A549 (cell line): ENCODE data around the gene TEAD3. TPM values are rescaled to one million over a fixed set of nuclear protein-coding genes. Genes with fewer than 3 reads are reported as not detected.

Experiments used
- ATAC-seq, 2 experiments: fragments of 200-7000 bp in 1 of 2; fragments of >200 bp in 1 of 2; cut with Nextera tagmentation in 1 of 2; cut with Tn5 transposase in 1 of 2; 3 replicates each; pipeline versions ENCODE4 v1.8.0 to v1.9.1; 2018 to 2020; ENCODE audit warnings: mild to moderate bottlenecking in 1 of 2, moderate library complexity in 1 of 2
- CTCF ChIA-PET: fragments of 300-600 bp; sonication (Branson Sonifier 250); formaldehyde crosslinking; extraction: SDS; loops from one replicate; lab custom pipeline; 2021; ENCODE audit warnings: antibody characterized with exemption, inconsistent platforms; lab: Yijun Ruan, JAX
- POLR2A ChIA-PET: fragments of 350-600 bp; formaldehyde crosslinking; extraction: SDS; loops from one replicate; lab custom pipeline; 2021; ENCODE audit warnings: antibody characterized with exemption, inconsistent platforms; lab: Yijun Ruan, JAX
- DNase-seq, 2 experiments: peaks; one replicate each; pipeline versions ENCODE4 v3.0.0 to v3.0.0-alpha.2; 2011 to 2016; ENCODE audit warnings: low read depth in 1 of 2, low spot score in 1 of 2
- FAIRE-seq: peaks from 2 replicates; lab custom pipeline; 2011; peaks lifted over from hg19 to GRCh38; lab: Jason Lieb, UNC
- H3K27ac ChIP-seq, 2 experiments: fragments of >200 bp; sonication (Bioruptor Twin); formaldehyde crosslinking; 3 replicates each; pipeline ENCODE4 v1.5.1; 2016 to 2017
- H3K4me1 ChIP-seq: fragments of >200 bp; sonication (Bioruptor Twin); formaldehyde crosslinking; 3 replicates; pipeline ENCODE4 v1.6.1; 2016
- H3K4me2 ChIP-seq: fragments of >200 bp; sonication (Bioruptor Twin); formaldehyde crosslinking; 3 replicates; pipeline ENCODE4 v1.6.1; 2016
- H3K4me3 ChIP-seq: fragments of >200 bp; sonication (Bioruptor Twin); formaldehyde crosslinking; 3 replicates; pipeline ENCODE4 v1.5.1; 2016
- H3K9me3 ChIP-seq: fragments of >200 bp; sonication (Bioruptor Twin); formaldehyde crosslinking; 3 replicates; pipeline ENCODE4 v1.6.1; 2016
- CBX2 ChIP-seq: fragments of 200-600 bp; sonication (generic); IDR thresholded peaks from 2 replicates; pipeline ENCODE4 v1.6.1; 2016; ENCODE audit warnings: low read depth, mild to moderate bottlenecking, borderline replicate concordance
- CTCF ChIP-seq: fragments of >200 bp; sonication (Bioruptor Twin); formaldehyde crosslinking; IDR thresholded peaks from 3 replicates; pipeline ENCODE4 v1.5.1; 2016
- FOSB ChIP-seq: fragments of 250-450 bp; sonication (Bioruptor Pico); IDR thresholded peaks from 2 replicates; pipeline ENCODE4 v1.5.0; 2020; ENCODE audit warnings: mild to moderate bottlenecking, moderate library complexity
- FOSL2 ChIP-seq, 2 experiments: fragments of 450-650 bp in 1 of 2; fragments of >200 bp in 1 of 2; sonication (Bioruptor Twin) in 1 of 2; formaldehyde crosslinking; IDR thresholded peaks; 2 replicates each; pipeline versions ENCODE4 v1.5.0 to v1.6.1; 2016 to 2020; ENCODE audit warnings: mild to moderate bottlenecking in 1 of 2, moderate library complexity in 1 of 2
- HMGXB4 ChIP-seq: fragments of 250-450 bp; sonication (Bioruptor Pico); IDR thresholded peaks from 2 replicates; pipeline ENCODE4 v1.5.0; 2021; ENCODE audit warnings: mild to moderate bottlenecking, moderate library complexity, borderline replicate concordance
- HOXA7 ChIP-seq: fragments of 250-450 bp; sonication (Bioruptor Pico); IDR thresholded peaks from 2 replicates; pipeline ENCODE4 v1.5.0; 2020; ENCODE audit warnings: mild to moderate bottlenecking, moderate library complexity
- HOXB13 ChIP-seq: fragments of 250-450 bp; sonication (Bioruptor Pico); IDR thresholded peaks from 2 replicates; pipeline ENCODE4 v1.5.0; 2020; ENCODE audit warnings: low read depth, mild to moderate bottlenecking, moderate library complexity
- KDM5A ChIP-seq: fragments of 200-600 bp; sonication (generic); IDR thresholded peaks from 2 replicates; pipeline ENCODE4 v1.6.1; 2016; ENCODE audit warnings: antibody characterized with exemption, mild to moderate bottlenecking
- MAX ChIP-seq: IDR thresholded peaks from 2 replicates; pipeline ENCODE4 v1.6.1; 2012
- MYC ChIP-seq: IDR thresholded peaks from 2 replicates; pipeline ENCODE4 v1.6.1; 2012; ENCODE audit warnings: mild to moderate bottlenecking, inconsistent platforms, low read length, improper control_type of control experiment, borderline replicate concordance
- NR3C1 ChIP-seq: fragments of >200 bp; sonication (Bioruptor Twin); formaldehyde crosslinking; IDR thresholded peaks from 3 replicates; pipeline ENCODE4 v1.6.1; 2017
- RARB ChIP-seq: fragments of 250-450 bp; sonication (Bioruptor Pico); IDR thresholded peaks from 2 replicates; pipeline ENCODE4 v1.8.0; 2021; ENCODE audit warnings: mild to moderate bottlenecking, moderate library complexity
- REST ChIP-seq: fragments of 200-600 bp; sonication (generic); IDR thresholded peaks from 2 replicates; pipeline ENCODE4 v1.6.1; 2016; ENCODE audit warnings: antibody characterized with exemption, mild to moderate bottlenecking, moderate library complexity
- RFX5 ChIP-seq: fragments of 450-650 bp; IDR thresholded peaks from 2 replicates; pipeline ENCODE4 v1.7.1; 2014; ENCODE audit warnings: antibody characterized with exemption, mild to moderate bottlenecking, moderate library complexity
- SMC3 ChIP-seq: fragments of >200 bp; sonication (Bioruptor Twin); formaldehyde crosslinking; IDR thresholded peaks from 3 replicates; pipeline ENCODE4 v1.6.1; 2018; ENCODE audit warnings: inconsistent platforms
- TFCP2L1 ChIP-seq: fragments of 250-450 bp; sonication (Bioruptor Pico); IDR thresholded peaks from 2 replicates; pipeline ENCODE4 v1.5.0; 2021; ENCODE audit warnings: mild to moderate bottlenecking
- ZC3H11A ChIP-seq: fragments of 450-650 bp; IDR thresholded peaks from 2 replicates; pipeline ENCODE4 v1.6.1; 2014; ENCODE audit warnings: antibody characterized with exemption, mild to moderate bottlenecking
- WGBS: methylation state at CpG from one replicate; pipeline ENCODE4 v1.1.6; 2017; ENCODE audit errors: missing lambda C conversion rate; 5-methylcytosine and 5-hydroxymethylcytosine counted together
- polyA plus RNA-seq, 4 experiments: library from polyadenylated mRNA; depleted of rRNA in 3 of 4; stranded (reverse); fragments of >200 nt; fragmentation: RNase III in 1 of 4; extraction: RNeasy Plus Mini Kit Qiagen cat#74134 plus additional on column Dnase treatment in 1 of 4; gene quantifications; 2 replicates in 3 of 4; 3 replicates in 1 of 4; pipeline ENCODE4 v1.2.3, GENCODE V29; 2011 to 2017
- TF ChIP-seq, protein P1 (sequence below): IDR thresholded peaks from 2 replicates; pipeline ENCODE4 v1.6.1; 2012
- TF ChIP-seq, protein P2 (sequence below): fragments of >200 bp; sonication (Bioruptor Twin); formaldehyde crosslinking; IDR thresholded peaks from 2 replicates; pipeline ENCODE4 v1.6.1; 2016

TEAD3 gene
- polyA plus RNA-seq, 2 of the 4 experiments (the other 2 are of a cell fraction), result 2.1 to 4.2 TPM

- no peaks in the 10 kb centered on the region for H3K9me3 ChIP-seq
- no peak for DNase-seq
- no peak for ATAC-seq
- 82% methylated on average over 9 of the region's 9 CpGs for WGBS
- H3K27ac ChIP-seq, result no peak overlapping the region
- TF ChIP-seq NR3C1 (no peak), FOSB (CRISPR knock-in tag) (no peak), RARB (CRISPR knock-in tag) (no peak), FOSL2 (IDR thresholded peaks at IDR 0.05) (no peak), FOSL2 (CRISPR knock-in tag; IDR thresholded peaks at IDR 0.05) (no peak), RFX5 (no peak), CTCF (no peak), SMC3 (no peak), CBX2 (no peak), ZC3H11A (no peak), HOXB13 (CRISPR knock-in tag) (no peak), MAX (no peak), HOXA7 (CRISPR knock-in tag) (no peak), HMGXB4 (CRISPR knock-in tag) (no peak), REST (no peak), KDM5A (no peak), MYC (no peak), TFCP2L1 (no peak)
- TF ChIP-seq, protein P1, sequence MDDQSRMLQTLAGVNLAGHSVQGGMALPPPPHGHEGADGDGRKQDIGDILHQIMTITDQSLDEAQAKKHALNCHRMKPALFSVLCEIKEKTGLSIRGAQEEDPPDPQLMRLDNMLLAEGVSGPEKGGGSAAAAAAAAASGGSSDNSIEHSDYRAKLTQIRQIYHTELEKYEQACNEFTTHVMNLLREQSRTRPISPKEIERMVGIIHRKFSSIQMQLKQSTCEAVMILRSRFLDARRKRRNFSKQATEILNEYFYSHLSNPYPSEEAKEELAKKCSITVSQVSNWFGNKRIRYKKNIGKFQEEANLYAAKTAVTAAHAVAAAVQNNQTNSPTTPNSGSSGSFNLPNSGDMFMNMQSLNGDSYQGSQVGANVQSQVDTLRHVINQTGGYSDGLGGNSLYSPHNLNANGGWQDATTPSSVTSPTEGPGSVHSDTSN, result no peak
- TF ChIP-seq, protein P2, sequence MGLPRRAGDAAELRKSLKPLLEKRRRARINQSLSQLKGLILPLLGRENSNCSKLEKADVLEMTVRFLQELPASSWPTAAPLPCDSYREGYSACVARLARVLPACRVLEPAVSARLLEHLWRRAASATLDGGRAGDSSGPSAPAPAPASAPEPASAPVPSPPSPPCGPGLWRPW, result no peak
- TF ChIP-seq, all 56 proteins: peak for 0
- Histone ChIP-seq H3K4me3 (no peak overlapping the region), H3K4me2 (no peak overlapping the region), H3K4me1 (peaks cover 25% of the 10 kb centered on the region)
- ChIA-PET POLR2A (no interaction called here), CTCF (no interaction called here)
- no peak for FAIRE-seq
These were observed 8.4 kb downstream of the TEAD3 start for GRCh38 chr6:35488517-35488862.
